Ureter (tissue), 1 donor: Measurements from ENCODE around the gene SLC7A14. TPM values are rescaled to one million over a fixed set of nuclear protein-coding genes. Genes with fewer than 3 reads are reported as not detected.

ENCODE experiments used
- DNase-seq: peaks from one replicate; pipeline ENCODE4 v3.0.0-alpha.2; 2020; ENCODE audit warnings: low spot score
- total RNA-seq: library from RNA; stranded (reverse); gene quantifications from one replicate; pipeline ENCODE4 v1.2.4, GENCODE V29; 2023
- donor health status: DM: yes; HTN: yes; CAD: no.

Gene SLC7A14
- total RNA-seq, 1 donor from 2014 or later: not detected

- DNase-seq: no peak
These were observed 51.6 kb downstream of the SLC7A14 start for GRCh38 chr3:170534227-170534626.

DNA sequence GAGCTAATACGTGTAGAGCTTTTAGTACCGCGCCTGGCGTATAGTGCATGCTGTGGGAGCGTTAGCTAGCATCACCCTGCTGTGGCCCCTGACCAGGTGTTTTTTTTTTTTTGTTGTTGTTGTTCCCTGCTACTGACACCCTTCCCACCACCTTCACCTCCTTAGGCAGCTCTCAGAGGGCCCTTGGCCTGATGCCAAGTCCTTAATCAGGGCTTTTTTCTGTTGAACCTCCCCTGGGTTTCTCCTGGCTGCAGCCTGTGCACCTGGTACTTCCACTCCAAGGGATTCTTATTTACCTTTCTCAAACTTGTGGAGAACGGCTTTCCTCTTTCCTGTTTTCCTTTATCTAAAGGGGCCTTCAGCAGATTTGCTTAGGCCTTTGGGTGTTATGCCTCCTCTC lies 53.3 kb downstream of the SLC7A14 start:
- DNase-seq: no peak

DNA sequence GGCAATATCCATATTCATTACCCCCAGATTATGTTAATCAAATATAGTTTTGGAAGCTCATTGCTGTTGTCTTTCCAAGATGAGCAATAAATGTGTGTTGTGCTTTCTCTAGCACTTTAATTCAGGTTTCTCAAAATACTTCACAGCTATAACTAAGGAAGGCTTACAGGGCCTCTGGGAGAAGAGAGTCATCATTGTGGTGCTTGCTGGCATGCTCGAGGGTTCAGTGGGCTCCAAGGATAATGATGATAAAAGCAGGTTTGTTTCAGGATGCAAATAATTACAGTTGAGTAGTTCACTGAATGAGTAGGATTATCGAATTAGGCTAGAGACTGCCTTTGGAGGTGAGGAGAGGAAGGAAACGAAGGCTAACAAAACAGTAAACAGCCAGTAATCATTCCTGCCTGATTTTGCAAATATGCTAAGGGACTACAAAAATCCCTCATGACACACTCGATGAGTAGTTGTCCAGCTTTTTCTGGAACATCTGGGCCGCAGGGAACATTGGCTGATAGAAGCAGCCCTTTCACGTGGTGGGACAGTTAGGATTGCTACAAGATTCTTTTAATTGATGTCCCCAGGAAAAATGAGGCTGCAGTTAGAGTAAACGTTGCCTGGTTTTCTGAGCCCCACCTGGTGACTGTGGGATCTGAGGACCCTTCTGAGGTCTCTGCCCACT lies 54.1 kb downstream of the SLC7A14 start:
- DNase-seq: no peak

- no peak for DNase-seq
These were observed 54.8 kb downstream of the SLC7A14 start for GRCh38 chr3:170531054-170531453.

- DNase-seq: no peak
These were observed 56.0 kb downstream of the SLC7A14 start for GRCh38 chr3:170529912-170530311.

DNA sequence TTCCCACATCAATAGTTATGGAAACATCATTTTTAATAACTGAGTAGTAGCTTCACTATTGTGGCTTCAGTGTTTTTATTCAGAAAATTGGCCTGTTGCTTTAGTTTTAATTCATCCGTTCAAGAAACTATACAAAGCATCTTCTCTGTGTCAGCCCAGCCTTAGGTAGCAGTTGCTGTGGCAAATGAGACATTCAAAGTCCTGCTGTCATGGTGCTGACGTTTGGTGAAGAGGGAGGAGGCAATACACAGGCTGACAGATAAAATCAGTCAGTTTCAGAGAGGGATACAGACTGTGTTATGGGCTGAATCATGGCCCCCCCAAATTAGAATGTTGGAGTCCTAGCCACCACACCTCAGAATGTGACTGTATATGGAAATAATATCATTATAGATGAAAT lies 56.5 kb downstream of the SLC7A14 start:
- DNase-seq: no peak

GRCh38 chr3:170528726-170529125 lies 57.1 kb downstream of the SLC7A14 start:
- no peak for DNase-seq

DNA sequence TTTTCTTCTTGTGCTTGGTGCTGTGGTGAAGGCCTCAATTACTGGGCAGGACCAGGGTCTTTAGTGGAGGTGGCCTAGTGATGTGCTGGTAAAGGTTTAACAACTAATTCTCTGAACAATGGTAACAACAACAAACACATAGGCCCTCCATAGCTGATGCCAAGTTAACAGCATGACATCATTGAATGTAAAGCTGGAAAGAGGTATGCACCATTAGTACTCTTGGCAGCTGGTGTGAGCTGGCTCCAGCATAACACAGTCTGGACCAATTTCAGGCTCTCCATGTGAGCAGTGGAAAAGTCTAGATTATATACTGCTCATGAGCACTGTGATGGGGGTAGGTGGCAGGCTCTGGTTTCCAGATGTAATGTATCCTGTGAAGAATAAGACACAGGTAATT lies 61.8 kb downstream of the SLC7A14 start:
- no peak for DNase-seq

DNA sequence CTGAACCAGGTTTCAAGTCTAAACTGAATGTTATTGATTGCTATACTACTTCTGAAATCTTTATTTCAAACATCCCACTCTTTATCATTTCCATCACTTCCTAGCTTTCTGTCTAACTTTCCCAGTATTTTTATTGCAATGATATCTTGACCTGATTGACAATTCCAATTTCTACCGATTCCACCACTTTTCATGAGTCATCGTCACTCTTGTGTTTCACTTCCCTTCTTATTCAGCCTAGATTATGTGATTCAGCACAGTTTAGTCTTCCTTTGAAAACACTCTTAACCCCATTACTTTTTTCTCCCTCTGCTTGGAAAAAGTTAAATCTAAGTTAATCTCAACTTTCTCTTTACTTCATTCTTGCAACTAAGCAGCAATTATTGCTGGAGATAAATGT lies 62.6 kb downstream of the SLC7A14 start:
- no peak for DNase-seq

GRCh38 chr3:170522201-170522600 lies 63.7 kb downstream of the SLC7A14 start:
- DNase-seq: no peak

- DNase-seq: no peak
These were observed 64.9 kb downstream of the SLC7A14 start for GRCh38 chr3:170520996-170521395.

- DNase-seq: no peak
These were observed 68.5 kb downstream of the SLC7A14 start for GRCh38 chr3:170517242-170517945.

DNA sequence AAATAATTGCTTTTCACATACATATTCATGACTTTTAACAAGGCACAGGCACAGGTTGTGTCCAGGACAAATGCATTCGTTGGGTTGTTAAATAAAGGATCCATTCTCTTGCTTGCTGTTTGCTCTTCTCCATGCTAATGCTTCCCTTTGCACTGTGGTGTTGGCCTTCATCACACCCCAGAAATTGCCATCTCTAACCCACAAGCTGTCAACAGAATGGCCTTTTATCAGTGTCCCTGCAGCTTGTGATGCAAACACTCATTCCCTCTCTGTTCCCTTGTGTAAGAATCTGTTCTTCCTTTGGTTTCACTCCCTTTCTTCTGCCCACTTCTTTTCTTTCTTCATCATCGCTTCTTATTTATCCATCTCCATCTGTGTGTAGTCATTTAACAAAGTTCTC lies 72.2 kb downstream of the SLC7A14 start:
- no peak for DNase-seq

DNA sequence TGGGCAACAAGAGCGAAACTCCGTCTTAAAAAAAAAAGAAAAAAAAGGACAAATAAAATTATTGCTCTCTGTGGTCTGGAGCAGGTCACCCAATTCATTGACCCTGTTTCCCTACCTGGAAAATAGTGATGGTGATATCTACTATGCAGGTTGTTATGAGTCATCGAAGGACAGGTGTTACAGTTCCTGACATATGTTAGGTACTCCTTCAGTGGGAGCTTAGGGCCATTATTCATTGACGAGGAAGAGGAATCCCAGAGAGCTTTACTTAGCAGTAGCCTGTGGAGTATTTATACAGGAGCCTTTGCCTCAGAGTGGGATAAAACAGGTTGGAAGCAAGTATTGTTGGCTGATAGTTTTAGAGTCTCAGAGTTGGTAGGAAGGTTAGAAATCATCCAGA lies 74.5 kb downstream of the SLC7A14 start:
- no peak for DNase-seq

GRCh38 chr3:170508839-170509238 lies 77.0 kb downstream of the SLC7A14 start:
- DNase-seq: no peak

GRCh38 chr3:170508291-170508690 lies 77.6 kb downstream of the SLC7A14 start:
- DNase-seq: no peak

DNA sequence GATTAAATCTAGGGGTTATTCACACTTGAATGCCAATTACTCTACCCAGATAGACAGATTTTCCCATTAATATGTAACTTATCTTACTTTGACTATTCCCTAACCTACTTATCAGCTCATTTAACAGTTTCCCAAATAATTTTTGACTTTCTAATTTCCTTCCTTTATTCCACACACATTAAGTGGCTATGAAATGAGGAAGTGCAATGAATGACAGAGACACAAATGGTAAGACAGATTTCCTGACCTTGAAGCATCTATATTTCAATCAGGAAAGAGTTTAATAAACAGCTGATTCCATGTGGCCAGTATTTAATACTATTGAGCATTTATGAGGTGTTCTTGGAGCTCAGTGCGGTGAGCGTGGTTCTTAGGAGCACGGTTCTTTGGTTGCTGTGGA lies 78.8 kb downstream of the SLC7A14 start:
- DNase-seq: no peak

- no peak for DNase-seq
These were observed 79.3 kb downstream of the SLC7A14 start for GRCh38 chr3:170506556-170506955.

- no peak for DNase-seq
These were observed 83.6 kb downstream of the SLC7A14 start for GRCh38 chr3:170502297-170502696.

DNA sequence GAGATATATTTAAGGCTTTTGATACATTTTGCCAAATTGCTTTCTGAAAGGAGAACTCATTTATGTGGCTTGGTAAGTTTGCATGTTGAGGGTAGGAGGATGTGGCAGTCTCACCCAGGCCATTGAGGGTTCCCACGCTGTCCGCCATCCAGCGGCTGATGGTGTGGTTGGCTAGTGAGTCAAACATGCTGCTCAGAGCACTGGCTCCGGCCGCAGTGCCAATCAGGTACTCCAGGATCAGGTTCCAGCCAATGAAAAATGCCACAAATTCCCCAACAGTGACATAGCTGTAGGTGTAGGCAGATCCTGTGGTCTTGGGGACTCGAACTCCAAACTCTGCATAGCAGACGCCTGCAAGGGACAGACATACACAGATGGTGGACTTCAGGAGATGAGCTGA lies 84.9 kb downstream of the SLC7A14 start:
- no peak for DNase-seq

- no peak for DNase-seq
These were observed 85.4 kb downstream of the SLC7A14 start for GRCh38 chr3:170500462-170500861.

- DNase-seq: peak; percentile 45
These were observed 86.2 kb downstream of the SLC7A14 start for GRCh38 chr3:170499562-170500156.
